Stimulated activated CD8-positive, alpha-beta memory T cell treated with anti-CD3 and anti-CD28 coated beads, Interleukin-7, amount 100 ng/mL, for 24 hours (primary cell): ENCODE results near the gene ATP2B1.

Source experiments
- DNase-seq: peaks from one replicate; pipeline ENCODE4 v3.0.0-alpha.2; 2020; ENCODE audit warnings: low read depth

Gene ATP2B1

DNA sequence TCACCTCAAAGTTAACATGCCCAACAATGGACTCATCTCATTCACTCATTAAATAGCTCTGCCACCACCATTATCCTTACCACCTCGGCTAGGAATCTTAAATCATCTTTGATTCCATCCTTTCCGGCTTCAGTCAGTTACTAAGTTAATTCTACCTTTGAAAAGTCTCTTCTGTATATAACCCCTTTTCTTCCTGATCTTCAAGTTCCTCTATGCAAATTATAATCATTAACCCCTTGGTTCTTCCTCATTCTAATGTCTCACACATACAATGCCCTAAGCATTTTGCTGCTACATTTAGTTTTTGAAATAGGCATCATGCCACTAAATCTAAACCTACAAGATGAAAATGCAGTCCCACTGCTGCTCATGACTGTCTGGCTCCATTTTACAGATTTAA, 51.6 kb downstream of the ATP2B1 start:
- no peak for DNase-seq

DNA sequence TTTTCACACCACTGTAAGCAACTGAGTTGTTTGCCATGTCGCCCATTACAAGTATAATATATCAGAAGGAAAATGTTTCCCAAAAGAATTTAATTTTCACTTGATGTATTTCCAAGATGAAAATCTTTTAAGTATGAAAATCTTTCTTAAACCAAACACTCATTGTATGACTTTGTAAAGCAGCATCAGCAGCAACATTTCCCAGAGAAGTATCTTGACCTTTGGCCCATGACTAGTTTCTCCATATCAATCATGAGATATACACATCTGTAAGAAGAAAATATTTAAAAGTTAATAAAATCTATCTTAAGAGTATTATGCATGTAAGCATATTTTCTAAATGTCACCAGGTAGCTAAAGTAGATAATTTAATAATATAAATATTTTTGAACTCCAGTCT, 52.8 kb downstream of the ATP2B1 start:
- no peak for DNase-seq

DNA sequence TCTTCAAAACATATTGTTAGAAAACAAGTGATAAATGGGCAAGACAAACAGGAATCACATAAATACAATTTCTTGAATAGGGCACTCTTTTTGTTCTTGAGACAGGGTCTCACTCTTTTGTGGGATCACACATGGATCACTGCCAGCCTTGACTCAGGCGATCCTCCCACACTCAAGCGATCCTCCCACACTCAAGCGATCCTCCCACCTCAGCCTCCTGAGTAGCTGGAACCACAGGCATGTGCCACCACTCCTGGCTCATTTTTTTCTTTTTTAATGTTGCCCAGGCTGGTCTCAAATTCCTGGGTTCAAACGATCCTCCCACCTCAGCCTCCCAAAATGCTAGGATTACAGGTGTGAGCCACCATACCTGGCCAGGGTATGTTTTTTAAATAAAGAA, 57.4 kb downstream of the ATP2B1 start:
- DNase-seq: no peak

DNA sequence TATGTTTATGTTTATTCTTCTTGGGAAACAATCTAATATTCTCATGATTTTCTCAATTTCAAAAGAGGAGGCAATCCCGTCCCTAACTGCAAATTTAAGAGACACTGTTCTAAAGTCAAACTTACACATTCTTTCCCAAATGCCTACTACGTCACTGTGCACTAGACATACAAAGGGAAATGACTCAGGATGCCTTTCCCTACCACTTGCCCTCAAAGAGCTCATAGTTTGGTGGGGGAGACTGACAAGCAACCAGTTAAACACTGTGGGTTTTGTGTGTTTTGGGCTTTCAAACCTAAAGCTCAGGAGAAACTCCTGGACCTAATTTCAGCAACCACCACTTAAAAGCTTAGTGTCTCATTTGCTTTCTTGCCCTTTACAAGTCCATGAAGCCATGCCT, 58.4 kb downstream of the ATP2B1 start:
- no peak for DNase-seq

DNA sequence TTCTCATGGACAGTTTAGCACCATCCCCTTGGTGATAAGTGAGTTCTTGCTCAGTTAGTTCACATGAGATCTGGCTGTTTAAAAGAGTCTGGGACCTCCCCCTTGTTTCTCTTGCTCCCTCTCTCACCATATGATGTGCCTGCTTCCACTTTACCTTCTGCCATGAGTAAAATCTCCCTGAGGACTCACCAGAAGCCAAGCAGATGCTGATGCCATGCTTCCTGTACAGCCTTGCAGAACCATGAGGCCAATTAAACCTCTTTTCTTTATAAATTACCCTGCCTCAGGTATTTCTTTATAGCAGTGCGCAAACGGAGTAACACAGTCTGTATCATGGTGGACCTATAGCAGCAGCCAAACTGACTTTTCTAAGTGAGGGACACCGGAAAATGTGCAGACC, 58.8 kb downstream of the ATP2B1 start:
- DNase-seq: no peak

DNA sequence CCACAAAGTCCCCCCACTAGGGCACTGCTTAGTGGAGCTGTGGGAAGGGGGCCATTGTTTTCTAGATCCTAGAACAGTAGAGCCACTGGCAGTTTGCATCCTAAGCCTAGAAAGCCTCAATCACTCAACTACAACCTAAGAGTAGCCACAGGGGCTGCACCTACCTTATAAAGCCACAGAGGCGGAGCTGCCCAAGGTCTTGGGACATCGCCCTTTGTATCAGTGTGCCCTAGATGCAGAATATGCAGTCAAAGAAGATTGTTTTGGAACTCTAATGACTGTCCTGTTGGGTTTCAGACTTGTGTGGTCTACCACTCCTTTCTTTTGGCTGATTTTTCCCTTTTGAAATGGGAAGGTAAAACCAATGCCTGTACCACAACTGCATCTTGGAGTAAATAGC, 59.5 kb downstream of the ATP2B1 start:
- DNase-seq: no peak

DNA sequence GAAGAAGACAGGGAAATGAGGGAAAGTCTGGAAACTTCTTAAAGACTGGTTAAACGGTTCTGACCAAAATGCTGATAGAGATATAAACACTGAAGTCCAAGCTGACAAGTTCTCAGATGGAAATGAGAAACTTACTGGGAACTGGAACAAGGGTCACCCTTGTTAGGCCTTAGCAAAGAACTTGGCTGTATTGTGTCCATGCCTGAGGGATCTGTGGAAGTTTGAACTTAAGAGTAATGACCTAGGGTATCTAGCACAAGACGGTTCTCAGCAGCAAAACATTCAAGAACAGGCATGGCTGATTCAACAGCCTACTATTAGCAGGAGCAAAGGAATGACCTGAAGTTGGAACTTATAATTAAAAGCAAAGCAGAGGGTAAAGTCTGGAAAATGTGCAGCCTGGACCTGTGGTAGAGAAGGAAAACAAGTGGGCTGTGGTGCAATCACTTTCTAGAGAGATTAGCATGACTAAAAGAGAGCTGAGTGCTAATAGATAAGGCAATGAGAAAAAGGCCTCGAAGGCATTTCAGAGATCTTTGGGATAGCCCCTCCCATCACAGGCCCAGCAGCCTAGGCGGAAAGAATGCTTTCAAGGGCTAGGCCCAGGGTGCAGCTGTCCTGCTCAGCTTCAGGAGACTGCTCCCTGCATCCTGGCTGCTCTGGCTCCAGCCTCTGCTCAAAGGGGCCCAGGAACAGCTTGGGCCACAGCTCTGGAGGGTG, 60.3 kb downstream of the ATP2B1 start:
- no peak for DNase-seq

DNA sequence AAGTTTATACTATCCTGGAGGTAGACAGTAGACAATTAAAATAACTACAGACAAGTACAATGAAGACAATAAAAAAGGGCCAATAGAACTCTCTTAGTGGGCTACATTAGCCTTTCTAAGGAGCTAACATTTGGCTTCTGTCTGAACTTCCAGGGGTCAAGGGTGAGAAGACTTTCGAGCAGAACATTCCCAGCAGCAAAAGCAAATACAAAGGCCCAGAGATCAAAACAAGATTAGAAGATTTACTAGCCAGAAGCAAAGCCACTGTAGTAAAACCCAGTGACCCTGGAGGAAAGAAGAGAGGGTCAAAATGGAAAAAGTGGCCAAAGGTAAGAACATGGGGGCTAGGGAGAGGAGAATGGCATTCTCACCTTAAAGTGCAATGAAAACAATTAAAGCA, 63.2 kb downstream of the ATP2B1 start:
- DNase-seq: no peak

DNA sequence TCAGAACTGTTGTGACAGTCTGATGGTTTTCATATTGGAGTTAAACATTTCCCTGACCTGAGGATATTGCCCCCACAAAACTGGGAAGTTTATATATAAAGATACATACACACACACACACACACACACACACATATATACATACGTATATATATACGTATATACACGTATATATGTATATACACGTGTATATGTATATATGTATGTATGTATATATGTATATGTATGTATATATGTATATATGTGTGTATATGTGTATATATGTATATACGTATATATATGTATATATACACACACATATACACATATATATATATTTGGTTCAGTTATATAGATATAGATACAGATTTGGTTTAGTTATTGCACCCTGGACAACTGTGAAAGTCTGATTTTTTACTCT, 65.7 kb downstream of the ATP2B1 start:
- DNase-seq: no peak

DNA sequence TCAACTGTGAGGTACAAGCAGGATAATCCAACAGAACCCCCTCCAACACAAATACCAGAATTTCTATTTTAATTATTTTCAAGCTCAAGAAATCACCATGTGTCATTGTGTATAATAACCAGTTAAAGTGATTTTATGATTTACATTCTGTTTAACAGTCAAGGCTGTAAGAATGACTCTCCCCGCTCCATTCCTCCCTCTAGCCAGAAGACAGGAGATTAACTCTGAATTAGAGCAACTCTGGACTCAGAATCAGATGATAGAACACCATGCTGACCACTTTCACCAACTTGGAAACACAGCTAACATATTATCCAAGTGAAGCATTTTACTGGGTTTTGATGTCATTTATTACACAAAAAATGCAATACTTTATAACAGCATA, 71.9 kb downstream of the ATP2B1 start:
- no peak for DNase-seq

DNA sequence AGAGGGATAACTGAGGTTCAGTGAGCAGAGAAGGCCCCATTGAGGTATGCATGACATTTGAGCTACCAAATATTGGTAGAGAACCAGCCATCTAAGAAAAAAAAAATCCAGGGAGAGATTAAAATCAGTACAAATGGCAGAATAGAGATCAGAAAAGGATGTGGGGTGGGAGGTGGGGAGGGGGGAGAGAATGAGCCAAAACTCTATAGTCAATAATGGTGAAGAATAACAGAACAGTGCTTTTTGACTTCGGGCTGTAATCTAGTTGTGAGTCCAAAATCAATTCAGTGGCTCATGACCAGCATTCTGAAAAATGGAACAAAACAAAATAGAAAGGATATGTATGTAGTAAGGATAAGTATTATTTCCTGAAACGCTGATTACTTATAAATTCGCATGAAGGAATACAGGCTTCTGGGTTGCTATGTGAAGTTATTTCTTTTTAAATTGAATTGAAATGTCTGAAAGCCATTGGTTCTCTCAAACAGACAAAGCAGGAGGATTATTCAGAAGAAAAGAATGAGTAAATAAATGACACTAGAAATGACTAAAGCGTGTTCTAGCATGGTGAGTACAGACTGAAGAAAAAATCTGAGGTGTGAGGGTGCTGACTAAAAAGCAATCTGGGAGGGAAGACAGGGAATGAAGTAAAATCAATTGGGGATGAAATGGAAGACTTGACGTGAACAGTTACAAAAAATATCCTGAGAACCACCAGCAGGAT, 72.4 kb downstream of the ATP2B1 start:
- DNase-seq: no peak

DNA sequence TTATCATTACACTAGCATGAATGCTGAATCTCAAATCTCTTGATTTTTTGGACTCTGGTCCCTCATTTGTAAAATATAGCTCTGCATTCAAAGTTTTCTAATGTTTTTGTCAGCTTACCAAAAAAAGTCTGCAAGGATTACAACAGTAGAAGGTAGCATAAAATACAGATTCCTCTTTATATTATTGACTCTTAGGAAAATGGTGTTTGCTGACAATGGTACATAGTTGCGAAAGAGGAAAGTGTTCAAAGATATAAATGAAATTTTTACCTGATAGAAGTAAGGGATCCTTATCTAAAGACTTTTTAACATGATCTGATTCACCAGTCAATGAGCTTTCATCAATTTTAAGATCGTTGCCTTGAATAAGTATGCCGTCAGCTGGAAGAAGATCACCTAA, 74.1 kb downstream of the ATP2B1 start:
- no peak for DNase-seq

DNA sequence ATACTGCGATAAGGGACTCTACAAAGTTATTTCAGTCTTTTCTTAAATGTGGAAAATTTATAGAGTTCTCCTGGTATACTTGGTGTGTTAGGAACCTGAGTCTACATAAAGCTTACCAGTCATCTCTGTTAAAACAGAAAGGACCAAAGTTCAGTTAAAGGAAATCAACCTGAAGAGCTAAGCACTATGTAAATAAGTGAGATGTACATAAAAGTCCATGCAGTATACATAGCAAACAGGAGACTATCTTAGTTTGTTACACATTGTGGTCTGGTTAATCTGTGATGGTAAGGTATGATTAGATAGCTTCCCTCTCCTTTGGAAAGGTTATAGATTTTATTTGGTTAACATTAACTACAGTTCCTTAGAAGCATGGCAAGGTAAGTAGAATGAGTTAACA, 75.9 kb downstream of the ATP2B1 start:
- DNase-seq: no peak

DNA sequence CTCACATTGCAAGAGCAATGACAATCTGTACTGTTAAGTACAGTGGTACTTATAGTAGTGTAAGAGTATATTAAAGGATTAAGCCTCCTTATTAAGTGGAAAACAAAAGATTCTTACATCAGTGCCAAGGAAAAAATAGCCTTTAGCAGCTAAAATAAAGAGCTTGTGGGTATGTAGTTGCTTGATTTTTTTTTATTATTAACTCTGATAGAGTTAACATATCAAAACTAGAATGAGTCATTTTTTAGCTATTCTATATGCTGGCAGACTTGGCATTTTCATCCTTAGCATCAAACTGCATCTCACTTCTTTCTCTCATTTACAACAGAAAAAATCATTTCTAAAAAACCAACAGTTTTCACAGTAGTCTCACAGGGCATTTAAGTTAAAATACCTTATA, 86.5 kb downstream of the ATP2B1 start:
- DNase-seq: no peak

DNA sequence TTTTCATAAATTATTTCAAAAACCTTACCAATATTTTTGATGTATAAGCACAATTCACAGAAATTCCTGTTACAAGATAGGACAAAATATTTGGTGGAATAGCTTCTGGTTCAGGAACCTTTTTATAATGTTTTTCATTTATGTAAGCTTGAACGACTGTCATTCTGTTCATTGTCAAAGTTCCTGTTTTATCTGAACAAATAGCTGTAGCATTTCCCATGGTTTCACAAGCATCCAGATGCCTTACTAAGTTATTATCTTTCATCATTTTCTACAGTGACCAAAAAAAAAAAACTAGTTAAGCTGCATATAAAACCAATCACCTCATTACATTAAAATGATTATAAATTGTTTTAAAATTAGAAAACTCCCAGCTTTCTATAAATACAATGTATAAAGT, 87.1 kb downstream of the ATP2B1 start:
- no peak for DNase-seq

DNA sequence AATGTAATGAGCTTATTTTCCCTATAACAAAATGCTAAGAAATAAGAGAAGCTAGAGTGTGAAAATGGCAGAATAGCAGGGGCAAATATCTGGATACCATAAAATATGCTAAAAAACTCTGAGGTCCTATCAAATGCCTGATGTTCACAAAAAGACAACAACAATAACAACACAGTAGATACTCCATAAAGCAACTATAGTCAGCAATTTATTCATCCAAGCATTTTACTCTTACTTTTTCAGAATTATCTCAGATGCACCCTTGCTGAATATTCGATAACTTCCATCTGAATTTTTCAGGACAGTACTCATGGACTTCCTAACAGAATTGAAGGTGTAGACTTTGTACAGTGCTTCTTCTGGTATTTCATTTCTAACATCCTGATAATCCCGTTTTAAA, 88.9 kb downstream of the ATP2B1 start:
- DNase-seq: no peak

DNA sequence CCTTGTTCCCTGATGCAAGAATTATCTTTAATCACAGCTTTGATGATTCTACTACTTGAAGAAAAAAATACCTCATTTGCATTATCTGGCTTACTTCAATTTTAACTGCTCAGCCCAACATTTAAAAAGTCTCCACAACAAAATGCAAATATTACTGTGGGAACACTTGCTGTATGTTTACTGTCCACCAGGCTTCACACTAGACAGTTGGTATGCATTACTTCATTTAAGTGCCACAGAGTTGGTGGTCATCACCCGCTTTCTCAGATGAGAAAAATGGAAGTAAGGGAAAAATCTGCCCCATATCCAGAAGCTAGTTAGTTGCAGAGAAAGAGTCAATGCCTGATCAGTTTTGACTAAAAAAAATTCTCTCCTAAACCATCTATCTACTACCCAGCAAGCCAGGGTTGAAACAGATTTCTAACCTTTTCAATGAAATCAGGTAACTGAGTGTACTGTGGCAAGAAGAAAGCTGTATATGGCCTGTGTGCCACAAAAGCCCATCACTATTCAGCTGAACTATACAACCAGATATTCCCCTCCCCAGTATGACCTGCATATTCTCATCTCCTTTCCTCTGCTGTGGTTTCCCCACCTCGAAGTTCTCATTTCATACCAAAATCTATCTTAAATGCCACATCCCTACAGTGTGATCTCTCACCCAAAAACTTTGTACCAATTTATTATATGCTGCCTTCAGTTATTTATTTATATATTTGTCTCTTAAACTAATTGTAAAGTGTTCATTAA, 90.3 kb downstream of the ATP2B1 start:
- DNase-seq: no peak

DNA sequence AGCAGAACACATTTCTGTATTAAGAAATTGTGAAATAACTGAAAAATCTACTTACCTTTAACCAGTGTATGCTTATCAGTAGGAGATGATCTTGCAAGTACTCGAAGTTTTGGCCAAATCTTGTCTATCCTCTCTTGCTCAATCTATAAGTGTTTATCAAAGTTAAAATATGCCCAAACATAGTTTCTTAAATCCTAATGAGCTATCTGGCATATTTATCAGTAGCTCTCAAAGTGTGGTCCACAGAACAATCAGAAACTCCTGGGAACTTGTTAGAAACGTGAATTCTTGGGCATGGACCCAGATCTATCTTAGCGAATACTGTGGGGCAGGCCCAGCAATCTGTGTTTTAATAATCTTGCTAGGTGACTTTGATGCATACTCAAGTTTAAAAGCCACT, 98.3 kb downstream of the ATP2B1 start:
- DNase-seq: no peak

DNA sequence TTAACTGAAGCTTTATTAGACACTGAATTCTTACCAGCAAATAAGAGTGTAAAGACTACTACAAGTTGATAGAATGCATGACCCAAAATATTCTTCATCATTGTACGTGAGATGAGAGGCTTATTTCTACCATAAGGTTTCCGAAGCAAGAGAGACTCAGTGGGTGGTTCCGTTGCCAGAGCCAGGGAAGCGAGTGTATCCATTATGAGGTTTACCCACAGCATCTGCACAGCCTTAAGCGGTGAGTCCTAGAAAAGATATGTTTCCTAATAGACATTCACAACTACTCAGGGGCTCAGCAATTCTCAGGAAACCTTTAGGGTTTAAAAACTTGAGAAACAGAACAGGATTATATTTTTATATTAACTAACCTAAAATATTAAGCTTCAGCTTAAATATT, 105.0 kb downstream of the ATP2B1 start:
- DNase-seq: no peak

DNA sequence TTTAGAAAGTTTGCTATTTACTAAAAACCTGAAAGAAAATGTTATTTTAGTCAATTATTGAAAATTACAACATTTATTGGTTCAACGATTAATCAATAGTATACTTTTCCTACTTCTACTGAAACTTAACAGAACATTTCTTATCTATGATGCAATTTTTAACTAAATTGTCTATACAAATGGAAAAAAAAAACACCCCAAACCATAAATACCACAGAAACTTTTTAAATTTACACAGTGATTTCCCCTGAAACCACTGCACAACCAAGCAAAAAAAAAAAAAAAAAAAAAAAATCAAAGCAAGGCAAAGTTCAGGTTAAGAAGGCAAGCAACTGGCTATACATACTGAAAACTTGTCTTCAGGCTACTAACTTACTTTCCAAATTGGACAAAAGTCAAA, 110.9 kb downstream of the ATP2B1 start:
- DNase-seq: no peak

DNA sequence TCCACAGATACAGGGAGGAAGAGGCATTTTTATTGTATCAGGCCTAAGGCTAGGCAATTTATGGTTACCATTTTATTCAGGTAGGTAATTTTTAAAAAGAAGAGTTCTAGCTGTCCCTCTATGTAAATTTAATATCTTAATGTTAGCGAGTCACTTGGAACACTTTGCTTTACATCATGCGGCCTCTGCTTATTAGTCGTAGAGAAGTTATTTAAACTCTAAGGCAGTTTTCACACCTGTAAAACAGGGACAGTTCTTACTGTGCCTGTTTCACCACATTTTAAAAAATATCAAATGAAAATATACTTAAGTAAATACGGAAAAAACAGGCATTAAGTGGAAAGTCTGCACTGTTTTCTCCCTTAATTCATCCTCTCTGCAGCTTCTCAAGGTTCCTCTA, 111.4 kb downstream of the ATP2B1 start:
- DNase-seq: no peak

DNA sequence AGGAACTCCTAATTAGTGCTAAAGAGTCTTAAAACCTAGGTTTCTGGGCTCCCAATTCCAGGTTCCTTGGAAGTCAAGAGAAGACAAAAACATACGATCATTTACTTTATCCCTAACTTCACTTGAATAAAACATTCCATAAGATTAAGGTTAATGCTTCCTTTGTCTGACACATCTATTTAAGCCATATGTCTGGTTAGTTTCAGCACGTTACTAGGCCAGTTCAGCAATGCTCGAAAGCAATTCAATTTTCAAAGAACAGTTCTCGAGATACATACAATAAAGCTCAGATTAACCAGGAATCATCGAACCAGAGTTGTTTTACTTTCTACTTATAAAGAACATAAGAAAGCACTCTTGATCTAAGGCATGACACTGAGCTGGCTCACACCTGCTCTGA, 114.8 kb downstream of the ATP2B1 start:
- DNase-seq: no peak

DNA sequence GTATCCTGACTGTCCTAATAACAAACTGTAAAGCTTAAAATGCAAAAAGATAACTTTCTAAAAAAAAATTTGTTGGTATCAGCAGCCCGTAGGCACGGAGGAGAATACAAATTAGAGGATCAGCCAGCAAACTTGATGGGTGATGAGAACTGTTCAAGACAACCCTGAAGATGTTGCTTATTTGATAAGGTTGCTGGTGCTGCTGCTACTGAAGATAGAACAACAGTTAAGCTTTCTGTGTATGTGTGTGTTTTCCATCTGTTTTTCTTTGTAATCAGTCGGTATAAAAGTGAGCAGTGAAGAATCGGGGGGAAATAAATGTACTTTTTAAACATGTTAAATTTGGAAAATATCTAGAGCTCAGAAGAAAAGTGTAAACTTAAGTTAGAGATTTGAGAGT, 115.4 kb downstream of the ATP2B1 start:
- no peak for DNase-seq
